GM12872 (cell line): ENCODE measurements around the gene ZNF423.

Source experiments
- CTCF ChIP-seq: IDR thresholded peaks from 3 replicates; pipeline ENCODE4 v1.5.1; 2011; ENCODE audit warnings: low read depth, mild to moderate bottlenecking, low read length, moderate library complexity; ENCODE audit not compliant: insufficient read depth

Gene ZNF423

GRCh38 chr16:49596648-49597291 lies 259.1 kb downstream of the ZNF423 start:
- no peak for TF ChIP-seq CTCF

DNA sequence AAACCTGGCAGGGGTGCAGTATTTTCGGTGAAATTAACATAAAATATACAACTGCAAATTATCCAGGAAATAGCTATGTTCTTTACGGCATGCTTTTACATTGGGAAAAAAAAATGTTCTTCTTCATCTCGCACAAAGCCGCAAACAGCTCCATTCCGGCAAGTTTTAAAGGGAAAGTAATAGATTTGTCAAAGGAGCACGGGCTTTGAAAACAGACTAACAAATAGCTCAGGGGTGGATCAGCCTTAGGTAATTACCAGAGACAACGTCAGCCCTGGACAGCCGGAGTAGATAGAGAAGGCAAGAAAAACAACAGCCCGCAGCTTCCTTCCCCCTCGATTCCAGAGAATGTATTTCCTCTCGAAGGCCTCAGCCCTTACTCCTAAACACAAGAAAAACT lies 259.8 kb downstream of the ZNF423 start:
- TF ChIP-seq CTCF: no peak

GRCh38 chr16:49594685-49595498 lies 261.0 kb downstream of the ZNF423 start:
- TF ChIP-seq CTCF: no peak

GRCh38 chr16:49594153-49594552 lies 261.8 kb downstream of the ZNF423 start:
- TF ChIP-seq CTCF: no peak

DNA sequence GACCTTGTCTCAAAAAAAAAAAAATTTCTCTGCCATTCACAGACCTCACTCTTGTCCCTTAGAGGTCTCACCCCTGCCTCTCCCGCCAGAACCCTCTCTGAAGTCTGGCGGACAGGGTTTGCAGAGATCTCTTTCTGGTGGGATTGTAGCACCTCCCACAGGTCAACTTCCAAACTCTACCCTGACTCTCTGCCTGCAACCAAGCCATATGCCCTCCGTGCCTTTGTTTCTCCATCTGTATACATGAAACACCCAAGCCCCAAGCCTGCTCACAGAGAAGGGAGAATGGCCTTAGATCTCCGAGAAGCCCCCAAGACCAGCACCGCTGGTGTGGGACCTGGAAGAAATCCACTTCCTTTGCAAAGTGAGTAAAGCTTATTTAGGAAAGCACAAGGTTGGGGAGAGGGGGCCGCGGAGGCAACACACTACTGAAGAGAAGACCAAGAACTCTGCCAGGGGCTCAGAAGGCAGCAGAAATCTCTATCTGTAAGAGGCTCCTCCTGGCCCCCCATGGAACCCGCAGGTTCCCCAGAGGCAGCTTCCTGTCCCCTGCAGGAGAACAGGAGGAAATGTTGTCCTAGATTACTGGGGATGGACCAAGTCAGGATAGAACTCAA lies 262.4 kb downstream of the ZNF423 start:
- TF ChIP-seq CTCF: peak; percentile 25; the same call in 2 of the 3 replicates

GRCh38 chr16:49592546-49593423 lies 263.1 kb downstream of the ZNF423 start:
- peak; percentile 89 for TF ChIP-seq CTCF
